Hepatocyte (in vitro differentiated cells): ENCODE measurements around the gene SLCO1B1.

Experiments
- CTCF ChIP-seq: fragments of 200-600 bp; sonication (generic); IDR thresholded peaks from 2 replicates; pipeline ENCODE4 v1.5.1; 2016; ENCODE audit warnings: antibody characterized with exemption, mild to moderate bottlenecking; ENCODE audit not compliant: poor library complexity
- EZH2 ChIP-seq: fragments of 200-600 bp; sonication (generic); IDR thresholded peaks from 2 replicates; pipeline ENCODE4 v1.6.1; 2016; ENCODE audit warnings: antibody characterized with exemption, mild to moderate bottlenecking, borderline replicate concordance
- EZH2phosphoT487 ChIP-seq: fragments of 200-600 bp; sonication (generic); IDR thresholded peaks from one replicate; pipeline ENCODE4 v1.6.1; 2018; ENCODE audit warnings: antibody characterized with exemption, mild to moderate bottlenecking, low read depth, moderate library complexity; ENCODE audit not compliant: unreplicated experiment, severe bottlenecking

DNA sequence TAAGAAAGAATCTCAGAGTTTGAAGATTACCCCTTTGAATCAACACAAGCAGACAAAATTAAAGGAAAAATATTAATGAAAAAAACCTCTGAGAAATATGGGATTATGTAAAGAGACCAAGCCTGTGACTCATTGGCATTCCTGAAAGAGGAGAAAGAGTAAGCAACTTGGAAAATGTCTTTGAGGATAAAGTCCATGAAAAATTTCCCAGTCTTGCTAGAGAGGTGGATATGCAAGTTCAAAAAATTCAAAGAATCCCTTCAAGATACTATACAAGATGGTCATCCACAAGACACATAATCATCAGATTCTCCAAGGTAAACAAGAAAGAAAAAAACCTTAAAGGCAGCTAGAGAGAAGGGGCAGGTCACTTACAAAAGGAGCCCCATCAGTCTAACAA lies 13.3 kb downstream of the SLCO1B1 start:
- no peak for TF ChIP-seq EZH2phosphoT487
- no peak for TF ChIP-seq CTCF
- no peak for TF ChIP-seq EZH2
